Measurements from ENCODE around the gene GPC5.
"Not testable (repeated sequence)": the region's sequence is repeated elsewhere in the genome, so short reads cannot be mapped to it uniquely, and the experiment has no call there.

GPC5 gene

GRCh38 chr13:92538164-92538563 lies 1139.7 kb downstream of the GPC5 start:
- no peak for DNase-seq (ENCODE audit: low read depth in 2 of 2)

- not testable (repeated sequence) for DNase-seq (ENCODE audit: low read depth in 2 of 2)
Measured at GRCh38 chr13:92539148-92539547, 1140.7 kb downstream of the GPC5 start.

GRCh38 chr13:92547266-92547665 lies 1148.8 kb downstream of the GPC5 start:
- no peak for DNase-seq (ENCODE audit: low read depth in 2 of 2)

DNA sequence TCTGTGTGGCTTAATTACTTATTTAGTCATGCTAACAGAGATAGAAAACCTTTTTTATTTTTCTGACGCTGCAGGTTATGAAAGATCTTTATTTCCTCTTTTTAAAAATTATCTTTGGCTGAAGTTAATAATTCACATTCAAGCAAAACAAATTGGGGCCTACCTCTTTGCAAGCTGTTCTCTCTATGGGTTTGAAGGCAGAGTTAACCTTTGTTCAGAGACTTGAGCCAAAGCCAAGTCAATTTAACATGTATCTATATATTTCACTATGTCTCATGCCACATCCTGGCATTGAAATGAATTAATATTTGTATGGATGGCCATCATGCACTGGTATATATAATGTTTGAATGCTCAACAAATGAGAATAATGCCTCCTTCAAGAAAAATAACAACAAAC lies 1150.9 kb downstream of the GPC5 start:
- no peak for DNase-seq (ENCODE audit: low read depth in 2 of 2)

DNA sequence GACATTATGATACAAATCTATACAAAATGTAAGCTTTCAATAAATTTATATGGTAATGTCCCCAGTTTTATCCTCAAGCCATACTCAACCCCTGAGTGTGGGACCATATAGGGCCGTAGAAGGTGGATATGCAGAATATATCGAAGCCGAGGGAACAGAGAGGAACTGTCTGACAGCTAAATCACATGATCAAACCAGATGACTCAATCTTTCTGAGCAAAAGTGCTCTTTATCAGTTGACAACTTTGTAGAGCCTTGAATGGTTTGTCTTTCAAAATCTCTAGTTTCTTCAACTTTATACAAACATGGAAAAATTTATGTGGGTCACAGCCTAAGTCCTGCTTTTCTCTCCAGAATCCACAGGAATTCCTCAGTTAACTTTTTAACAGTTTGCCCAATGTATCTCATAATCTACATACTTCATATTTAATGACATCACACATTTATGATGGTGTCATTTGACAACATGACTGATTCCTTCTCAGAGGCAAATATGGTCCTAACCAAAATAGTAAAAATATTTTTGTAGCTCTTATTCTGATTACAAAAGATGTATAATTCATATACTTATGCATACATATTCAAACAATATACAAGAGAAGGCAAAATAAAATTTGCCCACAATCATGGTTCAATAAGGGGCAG lies 1155.2 kb downstream of the GPC5 start:
- DNase-seq (ENCODE audit: low read depth in 2 of 2): no peak

DNA sequence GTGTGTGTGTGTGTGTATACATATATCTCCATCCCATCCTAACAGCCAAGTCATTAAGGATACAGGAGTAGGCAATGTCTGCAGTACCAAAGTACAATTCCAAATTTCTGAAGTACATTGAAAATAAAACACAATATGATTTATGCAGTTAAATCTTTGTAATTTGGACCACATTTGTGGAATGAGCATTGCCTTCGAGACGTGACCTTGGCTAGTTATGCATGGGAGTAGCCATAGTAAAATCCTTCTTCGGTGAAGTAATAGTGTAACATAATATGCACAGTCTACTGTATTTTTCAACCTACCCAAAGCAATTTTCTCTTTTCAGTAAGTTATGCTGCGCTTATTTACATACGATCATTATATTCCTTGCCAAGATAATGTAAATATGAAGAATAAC lies 1162.5 kb downstream of the GPC5 start:
- no peak for DNase-seq (ENCODE audit: low read depth in 2 of 2)

GRCh38 chr13:92564942-92565341 lies 1166.5 kb downstream of the GPC5 start:
- DNase-seq (ENCODE audit: low read depth in 2 of 2): no peak

- DNase-seq (ENCODE audit: low read depth in 2 of 2): no peak
Measured at GRCh38 chr13:92566767-92567166, 1168.3 kb downstream of the GPC5 start.

DNA sequence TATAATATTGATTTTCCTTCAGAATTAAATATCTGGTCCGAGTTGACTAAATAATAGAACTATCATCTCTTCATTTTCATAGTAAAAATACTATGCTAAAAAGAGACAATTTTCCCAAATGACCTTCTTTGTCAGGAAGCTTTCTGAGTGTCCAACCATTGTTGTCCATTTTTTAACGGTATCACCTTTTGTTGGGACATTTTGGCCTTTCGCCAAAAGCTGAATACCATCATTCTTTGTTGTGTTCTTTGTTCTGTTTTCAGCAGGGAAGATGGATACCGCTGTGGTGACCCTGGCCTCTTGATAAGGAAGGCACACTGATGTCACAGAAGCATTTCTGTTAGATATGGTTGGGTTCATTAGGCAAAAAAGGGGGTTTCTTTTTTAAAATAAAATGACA lies 1173.8 kb downstream of the GPC5 start:
- no peak for DNase-seq (ENCODE audit: low read depth in 2 of 2)

DNA sequence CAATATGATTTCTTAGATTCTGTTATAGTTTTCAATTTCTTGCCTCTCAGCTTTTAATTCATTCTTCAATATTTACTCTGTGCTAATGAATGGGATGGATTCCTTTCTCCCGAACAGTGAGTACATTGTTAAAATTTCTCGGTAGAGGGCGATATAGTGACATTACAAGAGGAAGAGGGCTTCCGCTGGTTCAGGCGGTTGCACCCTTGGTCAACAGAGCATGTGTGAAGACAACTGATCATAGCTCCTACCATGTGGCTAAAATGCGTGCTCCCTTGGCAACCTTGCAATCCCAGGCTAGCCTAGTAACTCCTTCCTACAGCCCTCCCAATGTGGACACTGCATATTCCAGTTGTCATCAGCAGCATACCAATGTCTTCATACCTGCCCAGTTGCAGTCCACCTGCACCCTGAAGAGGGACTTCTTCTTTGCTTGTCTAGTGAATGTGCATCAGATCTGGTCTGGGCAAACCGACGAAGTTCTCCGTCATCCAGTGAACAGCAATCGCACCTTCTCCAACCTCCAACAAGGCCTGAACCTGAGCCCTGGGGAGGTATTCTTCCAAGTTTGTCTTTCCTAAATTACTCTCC lies 1175.1 kb downstream of the GPC5 start:
- DNase-seq (ENCODE audit: low read depth in 2 of 2): no peak

- DNase-seq (ENCODE audit: low read depth in 2 of 2): no peak
Measured at GRCh38 chr13:92574499-92574898, 1176.1 kb downstream of the GPC5 start.

DNA sequence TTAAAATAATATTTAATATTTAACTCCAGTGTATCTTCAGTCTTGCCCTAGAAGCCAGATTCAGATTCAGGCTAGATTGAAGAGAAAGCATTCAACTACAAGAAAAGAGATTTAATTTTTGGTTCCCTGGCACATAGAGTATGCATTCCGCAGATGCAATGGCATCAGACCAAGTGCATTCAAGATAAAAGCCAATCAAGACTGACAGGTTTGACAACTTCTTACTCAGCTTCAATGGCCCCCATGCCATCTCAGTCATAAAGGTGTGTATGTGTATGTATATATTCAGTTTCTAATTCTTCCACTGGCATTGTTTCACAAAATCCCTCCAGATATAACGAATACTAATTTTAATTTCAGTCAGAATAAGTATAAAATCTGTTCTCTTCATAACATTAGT lies 1177.4 kb downstream of the GPC5 start:
- DNase-seq (ENCODE audit: low read depth in 2 of 2): no peak

GRCh38 chr13:92578358-92578757 lies 1179.9 kb downstream of the GPC5 start:
- DNase-seq (ENCODE audit: low read depth in 2 of 2): no peak

DNA sequence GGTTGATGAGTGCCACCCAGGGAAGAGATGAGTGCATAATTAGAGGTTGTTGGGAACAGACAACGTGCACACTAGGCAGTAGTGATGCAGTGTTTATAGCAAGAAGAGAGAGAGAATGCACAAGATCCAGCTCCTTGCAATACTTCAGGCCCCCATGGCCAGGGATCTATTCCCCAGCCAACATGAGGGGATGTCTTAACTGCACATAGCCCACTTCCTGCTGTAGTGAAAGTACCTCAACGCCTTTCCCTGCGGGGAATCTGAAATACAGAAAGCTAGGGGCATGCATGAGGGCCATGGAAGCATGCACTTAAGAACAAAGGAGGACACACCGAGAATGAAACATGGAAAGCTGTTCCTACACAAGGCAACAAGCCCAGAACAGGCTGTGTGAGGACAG lies 1191.5 kb downstream of the GPC5 start:
- no peak for DNase-seq (ENCODE audit: low read depth in 2 of 2)

DNA sequence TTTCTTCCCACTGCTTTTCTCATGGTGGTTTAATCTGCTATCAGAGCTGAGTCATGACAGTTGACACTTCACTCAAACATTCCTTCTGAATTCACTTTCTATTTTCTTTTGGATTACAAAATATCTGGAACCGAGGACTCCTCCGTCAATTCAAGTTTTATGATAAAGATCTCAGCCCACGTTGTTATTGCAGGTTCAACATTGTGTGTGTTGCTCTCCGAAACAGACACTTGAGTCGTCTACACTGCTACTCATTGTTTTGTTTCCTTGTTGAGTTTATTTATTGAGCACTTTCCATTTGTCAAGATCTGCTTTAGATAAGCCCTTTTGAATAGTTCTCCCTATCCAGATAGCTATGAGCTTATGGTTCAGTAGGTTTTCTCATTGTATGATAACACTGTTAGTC lies 1192.1 kb downstream of the GPC5 start:
- no peak for DNase-seq (ENCODE audit: low read depth in 2 of 2)

GRCh38 chr13:92591117-92591516 lies 1192.7 kb downstream of the GPC5 start:
- DNase-seq (ENCODE audit: low read depth in 2 of 2): no peak

- DNase-seq (ENCODE audit: low read depth in 2 of 2): no peak
Measured at GRCh38 chr13:92592757-92593156, 1194.3 kb downstream of the GPC5 start.

GRCh38 chr13:92602560-92602959 lies 1204.1 kb downstream of the GPC5 start:
- DNase-seq (ENCODE audit: low read depth in 2 of 2): no peak

- no peak for DNase-seq (ENCODE audit: low read depth in 2 of 2)
Measured at GRCh38 chr13:92609376-92609775, 1211.0 kb downstream of the GPC5 start.

GRCh38 chr13:92612892-92613291 lies 1214.5 kb downstream of the GPC5 start:
- DNase-seq (ENCODE audit: low read depth in 2 of 2): no peak

DNA sequence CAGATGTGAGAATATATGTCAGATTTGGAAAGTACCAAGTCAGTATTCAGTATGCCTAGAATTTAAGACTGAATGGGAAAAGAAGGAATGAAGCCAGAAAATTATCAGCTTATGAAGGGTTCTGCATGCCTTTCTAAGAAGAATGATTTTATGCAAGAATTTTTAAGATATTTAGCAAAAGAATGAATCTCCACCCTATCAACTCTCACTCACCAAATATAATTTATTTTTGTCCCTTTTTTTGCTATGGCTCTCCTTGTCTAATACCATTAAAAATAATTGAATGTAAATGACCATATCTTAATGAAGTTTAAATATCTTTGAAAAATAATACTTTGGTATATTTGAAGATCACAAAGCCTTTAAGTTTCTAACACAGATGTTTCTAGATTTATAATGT lies 1215.5 kb downstream of the GPC5 start:
- no peak for DNase-seq (ENCODE audit: low read depth in 2 of 2)

- no peak for DNase-seq (ENCODE audit: low read depth in 2 of 2)
Measured at GRCh38 chr13:92621985-92622384, 1223.6 kb downstream of the GPC5 start.

GRCh38 chr13:92622905-92623304 lies 1224.5 kb downstream of the GPC5 start:
- DNase-seq (ENCODE audit: low read depth in 2 of 2): no peak

DNA sequence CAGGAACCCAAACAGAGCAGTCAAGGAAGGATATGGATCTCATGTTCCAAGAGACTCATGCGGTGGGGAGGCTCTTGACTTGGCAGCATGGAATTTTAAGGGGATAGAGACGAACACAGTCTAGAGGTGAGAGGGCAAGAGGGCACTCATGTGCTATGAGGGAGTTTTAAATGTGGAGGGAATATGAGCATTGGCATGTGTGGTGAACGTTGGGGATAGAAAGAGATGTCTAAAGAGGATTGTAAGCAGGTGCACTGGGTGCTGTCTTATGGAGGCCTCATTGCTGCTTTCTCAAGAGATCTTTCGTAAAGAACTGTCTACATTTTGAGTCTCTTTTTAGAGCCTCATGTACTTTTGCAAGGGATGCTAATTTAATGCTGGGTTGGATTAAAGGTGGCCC lies 1227.9 kb downstream of the GPC5 start:
- no peak for DNase-seq (ENCODE audit: low read depth in 2 of 2)
